Heart right ventricle (tissue), 16 donors: ENCODE results near the gene ILK. TPM values are rescaled to one million over a fixed set of nuclear protein-coding genes. Genes with fewer than 3 reads are reported as not detected.

Source experiments
- ATAC-seq, 8 donors: fragments of 200-7000 bp; cut with Tn5 transposase; one replicate each; pipeline ENCODE4 v1.9.1; 2020; ENCODE audit warnings: mild to moderate bottlenecking in 8 of 8, moderate library complexity in 8 of 8, moderate number of reproducible peaks in 1 of 8
- DNase-seq, 2 donors: peaks; one replicate each; pipeline ENCODE4 v3.0.0-alpha.2; 2020
- H3K27ac ChIP-seq, 10 donors: fragments of 200-600 bp; sonication (generic) in 2 of 10; one replicate each; pipeline versions ENCODE4 v1.5.0 to v1.8.0; 2020 to 2022; ENCODE audit warnings: mild to moderate bottlenecking in 3 of 10
- H3K27me3 ChIP-seq, 7 donors: fragments of 200-600 bp; one replicate each; pipeline ENCODE4 v1.8.0; 2021 to 2022; ENCODE audit warnings: mild to moderate bottlenecking in 2 of 7
- H3K36me3 ChIP-seq, 9 donors: fragments of 200-600 bp; sonication (generic) in 1 of 9; one replicate each; pipeline versions ENCODE4 v1.5.0 to v1.8.0; 2020 to 2022; ENCODE audit warnings: mild to moderate bottlenecking in 2 of 9
- H3K4me1 ChIP-seq, 9 donors: fragments of 200-600 bp; sonication (generic) in 1 of 9; one replicate each; pipeline versions ENCODE4 v1.5.0 to v1.8.0; 2020 to 2022; ENCODE audit warnings: mild to moderate bottlenecking in 4 of 9
- H3K4me3 ChIP-seq, 10 donors: fragments of 200-600 bp; sonication (generic) in 2 of 10; one replicate each; pipeline versions ENCODE4 v1.5.0 to v1.8.0; 2020 to 2022; ENCODE audit warnings: mild to moderate bottlenecking in 7 of 10, moderate library complexity in 2 of 10
- H3K9me3 ChIP-seq, 11 donors: fragments of 200-600 bp in 10 of 11; sonication (generic) in 2 of 11; one replicate each; pipeline versions ENCODE4 v1.5.0 to v1.8.0; 2013 to 2022; ENCODE audit warnings: mild to moderate bottlenecking in 2 of 11, control low read depth in 1 of 11, moderate library complexity in 1 of 11
- CTCF ChIP-seq, 9 donors: fragments of 200-600 bp; sonication (generic) in 2 of 9; IDR thresholded peaks; one replicate each; pipeline versions ENCODE4 v1.5.0 to v1.8.0; 2021 to 2022; ENCODE audit warnings: antibody characterized with exemption in 9 of 9, mild to moderate bottlenecking in 5 of 9, moderate library complexity in 1 of 9
- WGBS, 2 donors: extraction: QIAGEN DNeasy Blood & Tissue Kit; methylation state at CpG; one replicate each; pipeline ENCODE4 v1.1.7; 2013; ENCODE audit warnings: inconsistent platforms in 1 of 2; 5-methylcytosine and 5-hydroxymethylcytosine counted together
- intact Hi-C, 10 donors: fragments of 100-400 bp; cut with DNase I; formaldehyde crosslinking; loops; one replicate each; pipeline versions ENCODE4 v1.11.1 to v1.14.2; 2022
- polyA plus RNA-seq, 2 donors: library from polyadenylated mRNA; stranded (reverse); fragments of 200-250 nt; gene quantifications; one replicate each; pipeline ENCODE4 v1.2.3, GENCODE V29; 2013
- total RNA-seq, 10 donors: library from RNA; stranded (reverse); fragmentation: NEBNext Ultra II Directional in 3 of 10; extraction: Animal tissue kit (Norgen Biotek cat#: 25700) in 3 of 10; gene quantifications; one replicate each; pipeline versions ENCODE4 v1.2.1 to v1.2.4, GENCODE V29; 2021 to 2023
- donor health status: Arrhythmogenic right ventricular cardiomyopathy.
- donor health status: ischemic (EF 13 %, LVEDD 7.1; RV severe dilation, severe dysfunction).
- donor health status: healthy with polysubstance abuse.
- donor health status: DM: no; HTN: yes; CAD: no.
- donor health status: DM: no; HTN: no; CAD: no.
- donor health status: ischemic (EF 25% LVEDD 6.9; RV normal size, moderate dysfunction).
- donor health status: ischemic (EF 25% LVEDD 5.7; RV mildly dilated, moderate dysfunction).
- donor health status: healthy.
- donor health status: DM: yes; HTN: yes; CAD: no.
- donor health status: Ischemic cardiomyopathy.
- donor health status: ischemic (EF 35%, LVEDD 5.7; RV mildly dilated, moderate dysfunction).
- donor health status: nonischemic (EF 11% LVEDD 7.7; RV severe dilation, severe dysfunction).
- donor health status: DM: yes; HTN: yes; CAD: no.
- donor health status: PGD.
- donor health status: ischemic (EF 29% LVEDD 5.4; RV normal size, mild dysfunction).
- donor health status: nonischemic (EF 23%, LVEDD 6.1; RV moderate dilation, normal function).

ILK gene
- total and polyA plus RNA-seq, 12 donors: 150 to 247 (median 214) TPM

DNA sequence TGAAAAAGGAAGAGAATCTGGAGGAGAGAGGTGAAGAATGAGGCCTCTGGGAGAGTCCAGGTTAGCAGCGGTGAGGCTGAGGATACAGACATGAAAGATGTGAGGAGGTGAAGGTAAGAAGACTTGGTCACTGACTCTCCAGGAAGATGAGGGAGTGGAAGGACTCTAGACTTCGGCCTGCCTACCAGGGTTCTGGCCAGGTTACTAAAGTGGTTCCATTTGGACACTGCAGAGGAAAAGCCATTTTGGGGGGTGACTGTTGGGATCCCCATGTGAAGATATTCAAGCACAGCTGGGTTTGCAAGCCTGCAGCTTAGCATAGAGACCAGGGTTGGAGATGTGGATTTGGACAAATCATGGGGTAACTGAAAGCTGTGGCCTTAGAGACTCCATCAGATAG lies 44.3 kb downstream of the ILK start:
- ATAC-seq (no peak), DNase-seq (no peak)
- peak overlapping the region in 9 of 10 donors; percentile 64 to 94 (median 88) for H3K27ac ChIP-seq
- H3K36me3 ChIP-seq: peaks cover 0 to 12% (median 0%) of the 10 kb centered on the region in 9 donors
- H3K9me3 ChIP-seq: no peaks in the 10 kb centered on the region
- intact Hi-C loops: no loop called here
- H3K4me1 ChIP-seq: peaks cover 7 to 85% (median 44%) of the 10 kb centered on the region in 9 donors
- no peak for TF ChIP-seq CTCF (IDR thresholded peaks at IDR 0.05)
- H3K27me3 ChIP-seq: peaks cover 0 to 4% (median 0%) of the 10 kb centered on the region in 7 donors
- WGBS, 2 donors: 90 to 98% methylated on average over 2 of the region's 2 CpGs
- H3K4me3 ChIP-seq: no peak overlapping the region

GRCh38 chr11:6648501-6648900 lies 44.9 kb downstream of the ILK start:
- no peak overlapping the region for H3K4me3 ChIP-seq

GRCh38 chr11:6650104-6650503 lies 46.5 kb downstream of the ILK start:
- peaks cover 0 to 4% (median 0%) of the 10 kb centered on the region in 9 donors for H3K36me3 ChIP-seq
- ATAC-seq (no peak), DNase-seq (no peak)
- peak overlapping the region in 1 of 10 donors; percentile 94 for H3K27ac ChIP-seq
- H3K9me3 ChIP-seq: no peaks in the 10 kb centered on the region
- intact Hi-C loops: loop anchor here in 1 of 10 donors (5.0 kb wide), 1 partner anchor 38 kb away; the partner anchor contains the start of gene TAF10
- H3K4me3 ChIP-seq: no peak overlapping the region
- TF ChIP-seq CTCF (IDR thresholded peaks at IDR 0.05): no peak
- peaks cover 0 to 10% (median 0%) of the 10 kb centered on the region in 7 donors for H3K27me3 ChIP-seq
- H3K4me1 ChIP-seq: peaks cover 10 to 89% (median 59%) of the 10 kb centered on the region in 9 donors

More at GRCh38 chr11:6648501-6648900, 44.9 kb downstream of the ILK start:
- no peak for TF ChIP-seq CTCF (IDR thresholded peaks at IDR 0.05)
- no peak for ATAC-seq
- no peak for DNase-seq
- intact Hi-C loops: no loop called here
- Histone ChIP-seq H3K9me3 (no peaks in the 10 kb centered on the region), H3K27ac (peak overlapping the region in 7 of 10 donors; percentile 25 to 94 (median 84)), H3K36me3 (peaks cover 0 to 12% (median 0%) of the 10 kb centered on the region in 9 donors), H3K4me1 (peaks cover 7 to 90% (median 50%) of the 10 kb centered on the region in 9 donors), H3K27me3 (peaks cover 0 to 4% (median 0%) of the 10 kb centered on the region in 7 donors)
- 39 to 50% methylated on average over 1 of the region's 1 CpG for WGBS, 2 donors

GRCh38 chr11:6650980-6651379 lies 47.4 kb downstream of the ILK start:
- no peak for TF ChIP-seq CTCF (IDR thresholded peaks at IDR 0.05)
- Histone ChIP-seq H3K9me3 (no peaks in the 10 kb centered on the region), H3K36me3 (no peaks in the 10 kb centered on the region), H3K4me3 (no peak overlapping the region), H3K27ac (peak overlapping the region in 1 of 10 donors; percentile 94), H3K27me3 (peaks cover 0 to 10% (median 0%) of the 10 kb centered on the region in 7 donors), H3K4me1 (peaks cover 10 to 80% (median 53%) of the 10 kb centered on the region in 9 donors)
- ATAC-seq (no peak), DNase-seq (no peak)
- WGBS, 2 donors: 48 to 54% methylated on average over 6 of the region's 6 CpGs
- intact Hi-C loops: loop anchor here in 1 of 10 donors (5.0 kb wide), 1 partner anchor 39 kb away; the partner anchor contains the start of gene TAF10
